Measurements from ENCODE around the gene CORO2A. TPM values are rescaled to one million over a fixed set of nuclear protein-coding genes. Genes with fewer than 3 reads are reported as not detected.

The CORO2A gene
- total RNA-seq, 3 donors from 2014 or later = 1.4 to 7.2 (median 7.2) TPM

DNA sequence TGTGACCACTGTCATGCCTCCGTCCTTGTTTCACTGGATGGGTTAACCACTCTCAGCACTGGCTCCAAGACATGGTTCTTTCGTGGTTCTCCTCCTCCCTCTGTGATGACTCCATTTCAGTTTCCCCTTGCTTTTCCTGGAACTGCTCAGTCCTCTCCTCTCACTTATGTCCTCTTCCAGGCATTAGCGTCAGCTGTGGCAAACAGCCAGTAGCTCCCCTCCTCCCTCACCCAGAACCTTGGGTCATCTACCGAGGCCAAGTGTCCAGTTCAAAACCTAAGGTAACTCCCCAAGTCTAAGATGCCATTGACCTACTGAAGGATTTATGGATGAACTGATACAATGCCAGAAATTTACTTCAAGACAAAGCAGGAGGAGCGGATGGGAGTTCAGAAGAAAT is 9.8 kb upstream of the CORO2A start:
- Histone ChIP-seq H3K27ac (no peak overlapping the region), H3K4me1 (peaks cover 0 to 5% of the 10 kb centered on the region in 2 donors), H3K9me3 (no peaks in the 10 kb centered on the region), H3K4me3 (no peak overlapping the region), H3K36me3 (no peaks in the 10 kb centered on the region), H3K27me3 (no peaks in the 10 kb centered on the region)
- no peak for DNase-seq (ENCODE audit: low spot score in 2 of 2)
- intact Hi-C loops (cut with DNase I; ENCODE audit: low total_unique reads) = no loop called here
- TF ChIP-seq, protein P1, sequence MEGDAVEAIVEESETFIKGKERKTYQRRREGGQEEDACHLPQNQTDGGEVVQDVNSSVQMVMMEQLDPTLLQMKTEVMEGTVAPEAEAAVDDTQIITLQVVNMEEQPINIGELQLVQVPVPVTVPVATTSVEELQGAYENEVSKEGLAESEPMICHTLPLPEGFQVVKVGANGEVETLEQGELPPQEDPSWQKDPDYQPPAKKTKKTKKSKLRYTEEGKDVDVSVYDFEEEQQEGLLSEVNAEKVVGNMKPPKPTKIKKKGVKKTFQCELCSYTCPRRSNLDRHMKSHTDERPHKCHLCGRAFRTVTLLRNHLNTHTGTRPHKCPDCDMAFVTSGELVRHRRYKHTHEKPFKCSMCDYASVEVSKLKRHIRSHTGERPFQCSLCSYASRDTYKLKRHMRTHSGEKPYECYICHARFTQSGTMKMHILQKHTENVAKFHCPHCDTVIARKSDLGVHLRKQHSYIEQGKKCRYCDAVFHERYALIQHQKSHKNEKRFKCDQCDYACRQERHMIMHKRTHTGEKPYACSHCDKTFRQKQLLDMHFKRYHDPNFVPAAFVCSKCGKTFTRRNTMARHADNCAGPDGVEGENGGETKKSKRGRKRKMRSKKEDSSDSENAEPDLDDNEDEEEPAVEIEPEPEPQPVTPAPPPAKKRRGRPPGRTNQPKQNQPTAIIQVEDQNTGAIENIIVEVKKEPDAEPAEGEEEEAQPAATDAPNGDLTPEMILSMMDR (IDR thresholded peaks at IDR 0.05) = no peak
- TF ChIP-seq POLR2AphosphoS5 (IDR thresholded peaks at IDR 0.05) = no peak
- TF ChIP-seq POLR2A (IDR thresholded peaks at IDR 0.05) = no peak

DNA sequence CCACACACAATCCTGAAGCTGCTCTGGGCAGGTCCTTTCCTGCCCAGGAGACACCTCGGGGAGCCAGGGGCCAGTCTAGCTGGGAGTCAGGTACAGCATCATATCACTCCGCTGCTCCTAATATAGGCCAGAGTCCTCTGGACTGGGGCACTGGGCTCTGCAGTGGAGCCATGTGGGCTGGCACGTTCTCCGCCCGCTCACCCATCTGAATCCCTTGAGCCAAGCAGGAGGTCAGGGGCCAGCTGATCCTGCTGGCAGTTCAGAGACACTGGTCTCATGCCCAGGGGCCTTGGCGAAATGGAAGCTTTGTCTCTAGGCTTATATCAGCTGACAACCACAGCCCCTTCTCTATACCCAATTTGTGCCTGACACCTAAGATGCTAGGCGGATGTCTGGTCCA is 9.3 kb upstream of the CORO2A start:
- DNase-seq (ENCODE audit: low spot score in 2 of 2) = no peak
- H3K4me3 ChIP-seq = no peak overlapping the region
- no peak for TF ChIP-seq POLR2A (IDR thresholded peaks at IDR 0.05)
- TF ChIP-seq, protein P1 (IDR thresholded peaks at IDR 0.05) = no peak
- no peak for TF ChIP-seq POLR2AphosphoS5 (IDR thresholded peaks at IDR 0.05)
- H3K4me1 ChIP-seq = peaks cover 0 to 5% of the 10 kb centered on the region in 2 donors
- no peaks in the 10 kb centered on the region for H3K27me3 ChIP-seq
- no peaks in the 10 kb centered on the region for H3K9me3 ChIP-seq
- intact Hi-C loops (cut with DNase I; ENCODE audit: low total_unique reads) = no loop called here
- no peaks in the 10 kb centered on the region for H3K36me3 ChIP-seq
- H3K27ac ChIP-seq = no peak overlapping the region

DNA sequence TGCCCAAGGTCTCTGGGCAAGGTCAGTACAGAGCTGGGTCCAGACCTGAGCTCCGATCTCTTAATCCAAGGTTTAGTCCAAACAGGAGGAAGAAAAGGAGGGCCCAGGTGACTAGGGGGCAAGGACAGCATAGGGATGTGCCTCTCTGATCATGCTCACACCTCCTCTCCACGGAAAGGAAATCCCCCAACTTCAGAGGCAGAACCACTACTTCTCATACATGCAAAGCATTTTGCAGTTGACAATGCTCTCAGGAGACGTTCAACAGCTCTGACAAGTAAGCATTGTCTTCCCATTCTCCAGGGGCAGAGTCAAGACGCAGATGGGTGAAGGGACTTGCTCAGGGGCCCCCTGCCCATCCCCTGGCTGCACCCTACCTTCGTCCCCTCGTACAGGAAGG is 8.7 kb upstream of the CORO2A start:
- intact Hi-C loops (cut with DNase I; ENCODE audit: low total_unique reads) = no loop called here
- no peak for DNase-seq (ENCODE audit: low spot score in 2 of 2)
- Histone ChIP-seq H3K4me3 (no peak overlapping the region), H3K9me3 (no peaks in the 10 kb centered on the region), H3K27me3 (no peaks in the 10 kb centered on the region), H3K27ac (no peak overlapping the region), H3K4me1 (peaks cover 0 to 5% of the 10 kb centered on the region in 2 donors), H3K36me3 (no peaks in the 10 kb centered on the region)
- TF ChIP-seq, protein P1 (IDR thresholded peaks at IDR 0.05) = no peak
- TF ChIP-seq POLR2AphosphoS5 (IDR thresholded peaks at IDR 0.05) = no peak

DNA sequence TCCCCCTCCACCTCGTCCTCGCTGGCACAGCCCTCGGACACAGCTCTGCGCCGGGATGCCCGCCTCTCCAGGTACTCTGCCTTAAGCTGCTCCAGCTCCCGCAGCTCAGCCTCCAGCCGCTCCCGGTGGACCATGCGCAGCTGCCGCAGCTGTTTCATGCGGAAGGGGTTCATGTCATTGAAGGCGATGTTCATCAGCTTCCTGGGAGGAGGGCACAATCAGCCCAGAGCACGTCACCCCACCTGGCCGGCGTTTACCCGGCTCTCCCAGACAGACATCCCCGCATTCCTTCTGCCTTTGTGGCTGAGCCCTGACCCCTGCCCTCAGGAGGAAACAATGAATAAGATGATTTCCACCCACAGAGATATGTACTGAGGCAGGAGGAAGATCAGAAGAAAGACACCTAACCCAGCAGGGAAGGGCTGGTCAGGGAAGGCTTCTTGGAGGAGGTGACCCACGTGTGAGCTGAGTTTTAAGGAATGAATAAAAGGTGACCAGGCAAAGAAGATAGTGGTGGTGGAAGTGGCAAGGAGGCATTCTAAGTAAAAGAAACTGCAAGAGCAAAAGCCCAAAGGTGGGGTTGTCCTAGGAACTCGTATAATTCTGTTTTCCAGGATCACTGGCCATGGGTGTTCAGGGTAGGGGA is 7.1 kb upstream of the CORO2A start:
- no peak for TF ChIP-seq POLR2A (IDR thresholded peaks at IDR 0.05)
- TF ChIP-seq POLR2AphosphoS5 (IDR thresholded peaks at IDR 0.05) = no peak
- TF ChIP-seq, protein P1 (IDR thresholded peaks at IDR 0.05) = no peak
- no peak for DNase-seq (ENCODE audit: low spot score in 2 of 2)
- no peaks in the 10 kb centered on the region for H3K9me3 ChIP-seq
- H3K4me3 ChIP-seq = no peak overlapping the region
- intact Hi-C loops (cut with DNase I; ENCODE audit: low total_unique reads) = loop anchor here (10.0 kb wide), 1 partner anchor 55 kb away; the partner anchor contains the start of gene TBC1D2
- H3K4me1 ChIP-seq = no peaks in the 10 kb centered on the region
- H3K36me3 ChIP-seq = no peaks in the 10 kb centered on the region
- H3K27me3 ChIP-seq = no peaks in the 10 kb centered on the region
- H3K27ac ChIP-seq = no peak overlapping the region

DNA sequence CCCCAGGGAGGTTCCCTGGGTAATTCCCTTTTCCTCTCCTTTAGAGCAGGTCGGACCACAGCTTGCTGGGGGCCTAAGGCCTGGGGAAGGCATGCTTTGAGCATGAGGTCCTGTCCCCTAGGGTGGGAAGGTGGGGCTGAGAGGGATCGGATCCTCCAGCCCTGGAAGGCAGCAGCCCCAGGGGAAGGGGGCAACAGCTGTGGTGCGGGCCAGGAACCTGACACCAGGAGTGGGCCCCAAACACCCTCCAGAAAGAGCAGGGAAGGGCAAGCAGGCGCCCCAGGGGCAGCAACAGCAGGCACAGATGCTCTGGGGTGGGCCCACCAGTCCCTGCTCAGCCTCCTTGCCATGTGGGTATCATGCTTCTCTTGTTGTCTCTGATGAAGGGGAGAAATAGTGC is 3.2 kb upstream of the CORO2A start:
- Histone ChIP-seq H3K27ac (no peak overlapping the region), H3K4me1 (peaks cover 0 to 7% of the 10 kb centered on the region in 2 donors), H3K9me3 (no peaks in the 10 kb centered on the region), H3K27me3 (no peaks in the 10 kb centered on the region), H3K36me3 (no peaks in the 10 kb centered on the region), H3K4me3 (no peak overlapping the region)
- no peak for DNase-seq (ENCODE audit: low spot score in 2 of 2)
- TF ChIP-seq, protein P1 (IDR thresholded peaks at IDR 0.05) = no peak
- TF ChIP-seq POLR2AphosphoS5 (IDR thresholded peaks at IDR 0.05) (no peak), POLR2A (IDR thresholded peaks at IDR 0.05) (no peak)
- intact Hi-C loops (cut with DNase I; ENCODE audit: low total_unique reads) = loop anchor here (10.0 kb wide), 1 partner anchor 59 kb away; the partner anchor contains the start of gene TBC1D2
